NK-92 treated with Interleukin-12 subunit alpha and Interleukin-12 subunit beta, amount 100 ng/mL, for 24 hours (cell line): Measurements from ENCODE around the gene PXT1.
"Not testable (repeated sequence)": the region's sequence is repeated elsewhere in the genome, so short reads cannot be mapped to it uniquely, and the experiment has no call there.

Experiments
- DNase-seq: peaks from one replicate; lab custom pipeline; 2025; lab: John Stamatoyannopoulos, UW

The PXT1 gene, protein sequence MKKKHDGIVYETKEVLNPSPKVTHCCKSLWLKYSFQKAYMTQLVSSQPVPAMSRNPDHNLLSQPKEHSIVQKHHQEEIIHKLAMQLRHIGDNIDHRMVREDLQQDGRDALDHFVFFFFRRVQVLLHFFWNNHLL

DNA sequence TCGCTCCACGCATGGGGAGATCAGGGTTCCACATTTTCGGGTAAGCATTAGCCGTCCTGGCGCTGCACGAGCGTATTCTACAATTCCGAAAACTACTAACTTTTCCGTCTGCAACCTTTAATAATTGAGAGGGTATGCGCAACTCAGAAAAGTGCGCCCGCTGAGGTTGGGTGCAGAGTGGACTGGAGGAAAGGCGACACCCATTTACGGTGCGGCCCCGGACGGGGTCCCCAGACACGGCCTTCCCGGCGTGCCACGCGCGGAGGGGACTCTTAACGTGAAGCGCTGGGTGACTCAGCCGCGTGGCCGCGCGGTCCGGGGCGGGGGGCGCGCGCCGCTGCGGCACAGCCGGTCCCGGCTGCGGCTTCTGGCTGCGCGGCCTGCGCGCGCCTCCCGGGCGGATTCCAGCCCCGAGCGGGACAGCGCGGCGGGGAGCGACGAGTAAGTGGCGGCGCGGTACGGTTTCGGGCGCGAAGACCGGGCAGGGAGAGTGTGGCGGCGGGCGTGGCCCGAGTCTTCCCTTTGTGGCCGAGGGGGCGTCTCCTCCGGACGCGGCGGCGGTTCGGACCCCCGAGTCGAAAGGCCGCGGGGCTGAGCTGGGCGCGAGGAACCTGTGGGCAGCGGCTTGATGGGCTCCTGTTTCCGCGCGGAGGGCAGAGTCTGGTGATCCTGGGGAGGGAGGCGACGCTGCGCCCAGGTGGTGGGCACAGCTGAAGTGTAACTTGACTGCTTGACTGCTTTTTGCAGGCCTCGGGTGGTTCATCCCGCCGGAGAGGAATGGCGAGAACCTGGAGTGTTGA is at the start of gene PXT1, which contains the start of gene KCTD20:
Gene PXT1 (minus strand): TSS at position 184 of the 800 bp plus-strand sequence. CDS start 16,772 bp downstream, outside the sequence.
Gene KCTD20 (plus strand): TSS at position 330 of the 800 bp plus-strand sequence. CDS start 27,098 bp downstream, outside the sequence.
- peak; percentile 89 for DNase-seq

DNA sequence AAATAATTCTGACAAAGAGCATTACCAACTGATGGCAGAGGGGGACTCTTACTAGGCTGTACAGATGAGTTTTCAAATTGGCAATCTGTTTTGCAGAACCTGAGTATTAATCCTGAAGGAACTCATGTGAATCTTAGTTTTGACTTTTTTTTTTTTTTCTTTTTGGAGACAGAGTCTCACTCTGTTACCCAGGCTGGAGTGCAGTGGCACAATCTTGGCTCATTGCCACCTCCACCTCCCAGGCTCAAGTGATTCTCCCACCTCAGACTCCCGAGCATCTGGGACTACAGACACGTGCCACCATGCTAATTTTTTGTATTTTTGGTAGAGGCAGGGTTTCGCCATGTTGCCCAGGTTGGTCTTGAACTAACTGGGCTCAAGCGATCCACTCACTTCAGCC is 49.4 kb upstream of the PXT1 start:
- no peak for DNase-seq

DNA sequence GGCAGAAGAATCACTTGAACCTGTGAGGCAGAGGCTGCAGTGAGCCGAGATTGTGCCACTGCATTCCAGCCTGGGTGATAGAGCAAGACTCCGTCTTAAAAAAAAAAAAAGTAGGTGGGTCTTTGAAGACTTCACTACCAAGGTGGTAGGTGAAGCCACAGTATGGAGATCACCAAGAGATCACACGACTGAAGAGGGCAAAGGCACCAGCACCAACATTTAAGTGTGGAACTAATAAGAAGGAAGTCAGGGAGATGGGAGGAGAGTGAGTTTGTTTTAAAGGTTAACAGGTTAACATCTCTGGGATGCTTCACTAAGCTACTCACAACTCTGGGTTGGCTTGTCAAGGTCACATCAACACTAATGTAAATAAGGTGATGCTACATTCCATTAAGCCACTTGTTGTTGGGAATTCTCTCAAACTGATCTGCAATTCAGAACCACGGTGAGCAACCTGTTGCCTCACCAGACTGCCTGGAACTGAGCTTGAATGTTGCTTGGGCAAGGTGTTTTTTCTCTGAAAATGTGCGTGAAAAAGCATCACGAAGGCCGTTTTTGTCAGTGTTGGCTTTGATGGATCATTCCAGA is 48.8 kb upstream of the PXT1 start:
- no peak for DNase-seq

DNA sequence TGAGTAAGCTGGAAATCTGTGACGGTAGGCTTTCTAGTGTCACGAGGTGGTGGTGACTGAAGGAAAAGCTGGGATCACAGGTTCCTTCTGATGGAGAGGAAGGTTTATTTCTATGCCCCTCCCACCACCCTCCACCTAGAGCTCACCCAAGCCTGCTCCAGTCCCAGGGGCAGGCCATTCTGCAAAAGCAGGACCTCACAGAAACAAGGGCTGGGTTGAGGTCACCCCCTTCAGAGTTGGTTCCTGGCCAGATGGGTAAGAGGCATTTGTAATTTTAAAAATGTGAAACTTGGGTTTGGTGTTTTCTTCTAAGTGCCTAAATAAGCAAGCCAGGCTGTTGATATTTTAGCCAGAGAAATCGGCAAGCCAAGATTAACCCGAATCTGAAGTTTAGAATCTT is 46.8 kb upstream of the PXT1 start:
- DNase-seq = no peak

DNA sequence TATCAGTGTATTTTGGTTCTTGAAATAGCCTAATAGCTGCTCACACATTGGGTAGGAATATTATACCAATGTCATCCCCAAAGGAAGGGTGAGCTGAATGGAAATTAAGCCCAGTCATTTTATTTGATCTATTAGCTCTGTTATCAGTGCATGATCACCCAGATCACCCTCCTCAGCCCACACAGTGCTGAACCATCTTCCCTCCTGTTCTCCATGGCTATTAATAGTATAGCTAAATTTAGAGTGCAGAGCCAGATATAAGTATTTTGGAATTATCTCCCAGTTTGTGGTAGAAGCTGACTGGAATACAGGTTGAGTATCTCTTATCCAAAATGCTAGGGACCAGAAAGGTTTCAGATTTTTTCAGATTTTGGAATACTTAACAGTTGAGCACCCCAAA is 45.6 kb upstream of the PXT1 start:
- DNase-seq = no peak

DNA sequence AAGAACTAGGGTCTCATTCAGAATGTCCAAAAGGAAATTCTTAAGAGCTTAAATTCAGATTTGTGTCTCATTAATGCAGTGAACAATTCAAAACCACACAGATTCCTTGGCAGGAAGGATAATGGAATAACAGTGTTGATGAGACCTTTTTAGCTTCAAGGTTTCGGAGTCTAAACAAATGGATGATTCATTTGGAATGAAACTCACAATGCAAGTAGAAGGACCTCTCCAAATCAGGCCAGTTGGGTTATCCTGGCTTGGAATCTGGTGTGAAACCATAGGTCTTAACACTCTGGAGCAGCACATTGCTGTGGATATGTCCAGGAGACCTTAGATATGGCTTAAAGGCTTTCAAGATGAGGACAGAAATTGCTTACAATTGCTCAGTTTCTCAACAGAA is 45.0 kb upstream of the PXT1 start:
- DNase-seq = no peak

DNA sequence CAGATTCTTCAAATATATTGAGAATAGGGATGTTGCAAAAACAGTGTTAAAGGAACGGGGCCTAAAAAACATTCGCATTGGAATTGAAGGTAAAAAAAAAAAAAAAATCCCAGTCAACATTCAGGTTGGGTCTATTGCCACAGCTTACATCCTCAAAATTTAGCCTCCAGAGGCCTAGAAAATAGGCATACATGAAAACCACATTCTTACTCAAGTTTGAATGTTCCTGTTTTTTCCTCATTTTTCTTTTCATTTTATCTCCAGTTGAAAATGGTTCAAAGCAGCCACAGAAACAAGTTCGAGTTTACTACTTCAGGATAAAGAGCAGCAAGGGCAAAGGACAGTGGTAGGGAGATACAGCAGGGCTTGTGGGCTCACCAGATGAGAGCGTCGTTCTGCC is 42.1 kb upstream of the PXT1 start:
- no peak for DNase-seq

DNA sequence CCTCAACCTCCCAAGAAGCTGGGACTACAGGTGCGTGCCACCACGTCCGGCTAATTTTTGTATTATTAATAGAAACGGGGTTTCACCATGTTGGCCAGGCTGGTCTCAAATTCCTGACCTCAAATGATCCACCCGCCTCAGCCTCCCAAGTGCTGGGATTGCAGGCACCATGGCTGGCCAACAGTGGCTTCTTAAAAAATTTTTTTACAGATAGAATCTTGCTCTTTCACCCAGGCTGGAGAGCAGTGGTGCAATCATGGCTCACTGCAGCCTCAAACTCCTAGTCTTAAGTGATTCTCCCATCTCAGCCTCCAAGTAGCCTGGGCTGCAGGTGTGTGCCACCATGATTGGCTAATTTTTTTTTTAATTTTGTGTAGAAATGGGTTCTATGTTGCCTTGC is 40.7 kb upstream of the PXT1 start:
- DNase-seq = not testable (repeated sequence)

DNA sequence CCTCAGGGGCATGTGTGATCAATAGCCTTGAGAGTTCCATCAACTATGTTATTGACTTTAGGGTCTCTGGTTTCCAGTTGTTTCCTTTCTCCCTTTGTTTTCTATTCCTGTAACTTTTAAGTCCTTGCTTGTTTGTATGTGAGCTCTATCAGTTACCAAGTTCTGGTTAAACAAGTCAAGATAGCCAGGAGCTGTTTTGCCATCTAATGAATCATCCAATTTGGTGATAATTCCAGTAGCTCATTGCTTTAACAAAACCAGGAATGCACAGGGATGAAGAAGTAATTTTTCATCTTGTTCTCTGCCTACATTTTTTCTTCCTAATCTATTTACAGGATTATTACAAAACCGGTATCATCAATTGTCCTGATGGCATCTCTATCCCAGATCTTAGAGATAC is 36.6 kb upstream of the PXT1 start:
- no peak for DNase-seq

DNA sequence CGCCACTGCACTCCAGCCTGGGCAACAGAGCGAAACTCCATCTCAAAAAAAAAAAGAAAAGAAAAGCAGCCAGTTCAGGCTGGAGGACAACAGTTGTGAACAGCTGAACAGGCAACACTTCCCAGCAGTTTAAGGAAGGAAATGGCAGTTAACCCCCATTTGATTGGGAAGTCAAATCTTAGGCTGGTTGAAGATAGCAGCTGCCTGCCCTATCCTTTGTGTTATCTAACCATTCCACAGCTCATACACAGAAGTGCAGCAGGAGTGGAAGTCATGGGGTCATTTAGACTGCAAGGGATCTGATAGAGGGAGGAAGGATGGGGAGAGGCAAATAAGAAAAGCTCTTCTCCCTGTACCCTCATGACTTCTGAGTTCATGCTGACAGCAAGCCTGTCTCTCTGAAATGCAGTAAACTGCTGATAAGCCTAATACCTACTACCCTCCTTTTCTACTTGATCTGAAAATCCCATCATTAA is 35.4 kb upstream of the PXT1 start:
- no peak for DNase-seq

DNA sequence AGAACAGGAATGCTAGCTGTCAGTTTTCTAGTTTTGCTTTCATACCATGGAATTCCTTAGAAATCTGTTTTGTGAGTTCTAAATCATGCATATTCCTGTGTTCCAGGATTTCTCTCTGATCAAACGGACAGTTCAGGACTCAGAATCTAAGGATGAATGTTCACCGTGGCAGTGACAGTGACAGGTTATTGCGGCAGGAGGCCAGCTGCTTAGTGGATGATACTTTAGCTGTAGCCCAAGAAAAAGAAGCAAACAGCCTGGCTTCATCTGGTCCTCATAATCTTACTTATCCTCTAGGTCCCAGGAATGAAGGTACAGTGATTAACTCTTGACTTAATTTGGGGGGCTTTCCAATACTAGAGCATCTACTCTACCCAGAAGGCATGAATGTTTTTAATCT is 27.3 kb upstream of the PXT1 start:
- DNase-seq = no peak

DNA sequence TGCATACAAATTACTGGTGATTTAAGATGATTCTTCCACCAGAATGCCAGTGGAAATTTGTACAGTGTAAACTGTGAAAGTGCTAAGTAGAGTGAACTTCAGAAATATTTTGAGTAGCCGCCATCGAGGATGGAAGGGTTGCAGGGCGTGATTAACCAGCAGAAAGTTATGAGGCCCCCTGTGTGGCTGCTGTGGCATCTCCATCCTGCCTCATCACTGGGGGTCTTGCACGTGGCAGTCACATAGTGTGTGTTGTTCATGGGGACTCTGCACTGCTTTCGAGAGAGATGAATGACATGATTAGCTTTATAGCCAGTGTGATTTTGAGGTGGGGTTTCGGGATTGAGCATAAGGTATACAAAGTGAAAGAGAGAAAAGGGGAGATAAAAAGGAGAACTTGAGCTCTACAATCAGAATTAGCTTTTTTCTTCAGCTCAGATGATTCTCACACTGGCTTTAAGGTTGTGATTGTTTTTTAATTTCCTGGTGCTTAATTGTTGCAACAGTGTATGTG is 26.6 kb upstream of the PXT1 start:
- no peak for DNase-seq

DNA sequence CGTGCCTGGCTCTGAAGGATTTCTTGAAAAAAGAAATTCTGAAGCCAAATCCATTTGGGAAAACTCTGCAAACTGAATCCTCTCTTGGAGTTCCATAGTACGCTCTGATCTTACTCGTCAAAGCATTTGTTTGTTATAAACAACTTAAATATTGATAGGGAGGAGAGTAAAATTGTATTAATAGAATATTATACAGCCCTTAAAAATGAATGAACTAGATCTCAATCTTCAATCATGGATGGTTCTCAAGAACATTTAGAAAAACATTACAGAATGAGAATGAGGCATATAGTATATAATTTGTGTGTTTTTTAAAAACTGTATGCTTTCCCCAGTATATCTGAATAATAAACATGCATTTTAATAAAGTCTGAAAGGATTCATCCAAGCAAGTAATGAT is 25.0 kb upstream of the PXT1 start:
- no peak for DNase-seq

DNA sequence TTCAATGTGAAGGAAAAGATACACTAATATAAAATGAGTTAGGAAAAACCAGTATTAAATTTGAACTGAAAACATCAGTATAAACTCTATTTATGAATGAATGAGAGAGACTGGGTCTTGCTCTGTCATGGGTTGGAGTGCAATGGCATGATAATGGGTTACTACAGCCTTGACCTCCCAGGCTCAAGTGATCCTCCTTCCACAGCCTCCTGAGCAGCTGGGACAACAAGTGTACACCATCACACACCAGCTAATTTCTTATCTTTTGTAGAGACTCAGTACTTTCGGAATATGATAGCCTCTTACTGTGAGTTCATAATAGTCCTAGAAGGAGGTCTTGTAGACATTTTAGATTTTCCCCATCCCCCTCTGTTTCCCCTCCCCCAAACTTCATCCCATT is 21.6 kb upstream of the PXT1 start:
- no peak for DNase-seq

DNA sequence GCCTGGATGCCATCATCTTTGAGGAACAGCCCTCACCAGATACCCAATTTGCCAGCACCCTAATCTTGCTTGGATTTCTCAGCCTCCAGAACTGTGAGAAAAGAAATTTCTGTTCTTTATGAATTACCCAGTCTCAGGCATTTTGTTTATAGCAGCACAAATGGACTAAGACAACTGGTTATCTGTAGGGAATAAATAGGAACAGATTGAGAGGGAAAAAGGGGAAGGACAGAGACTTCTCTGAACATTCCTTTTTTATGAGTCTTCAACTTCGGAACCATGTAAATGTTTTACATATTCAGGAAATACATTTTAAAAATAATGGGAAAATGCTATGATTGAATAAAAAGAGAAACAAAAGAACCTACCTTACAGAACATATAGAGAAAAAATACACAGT is 21.0 kb upstream of the PXT1 start:
- no peak for DNase-seq

DNA sequence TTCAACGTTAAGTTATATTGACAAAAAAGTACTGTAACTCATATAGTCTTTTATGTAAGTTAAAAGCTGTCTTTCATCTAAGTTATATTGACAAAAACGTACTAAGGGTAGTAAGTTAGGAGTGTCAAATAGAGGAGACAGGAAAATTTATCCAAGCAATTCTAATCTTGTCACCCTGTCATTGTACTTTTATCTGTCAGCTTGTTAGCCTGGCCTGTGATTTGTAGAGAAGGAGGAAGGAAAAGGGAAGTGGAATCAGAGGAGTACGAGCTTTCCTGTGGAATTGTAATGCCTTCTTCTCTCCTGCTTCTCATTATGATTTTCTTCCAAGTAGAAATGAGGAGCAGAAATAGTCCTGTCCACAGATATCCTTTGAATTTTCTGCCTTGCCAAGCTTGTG is 19.0 kb upstream of the PXT1 start:
- no peak for DNase-seq

DNA sequence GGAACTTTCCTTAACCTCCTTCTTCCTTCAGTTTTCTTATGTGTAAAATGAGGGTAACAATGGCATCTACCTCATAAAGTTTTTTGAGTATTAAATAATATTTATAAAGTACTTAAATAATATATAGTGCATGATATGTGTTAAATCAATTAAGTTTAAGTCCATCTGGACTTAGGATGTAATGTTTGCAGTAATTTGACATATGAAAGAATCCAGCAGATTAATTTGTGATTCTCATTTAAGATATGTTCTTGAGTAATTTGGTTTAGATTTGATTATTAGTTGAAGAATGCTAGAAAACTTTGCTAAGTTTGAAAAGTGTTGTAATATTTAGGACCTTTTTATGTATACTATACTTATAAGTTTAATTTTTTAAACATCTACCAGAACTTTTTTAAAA is 18.3 kb upstream of the PXT1 start:
- DNase-seq = no peak

DNA sequence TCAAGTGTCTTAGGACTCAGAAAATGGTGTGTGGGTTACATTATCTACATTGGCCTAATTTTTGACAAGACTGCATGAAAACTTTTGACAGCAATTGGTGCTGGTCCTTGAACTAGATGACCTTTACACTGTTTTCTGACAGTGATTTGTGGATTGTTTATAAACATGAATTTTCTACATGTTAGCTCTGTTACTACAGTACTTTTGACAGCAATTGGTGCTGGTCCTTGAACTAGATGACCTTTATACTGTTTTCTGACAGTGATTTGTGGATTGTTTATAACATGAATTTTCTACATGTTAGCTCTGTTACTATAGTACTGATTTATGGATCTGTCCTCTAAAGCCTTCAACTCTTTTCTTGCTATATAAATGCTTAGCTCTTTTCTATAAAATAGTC is 16.8 kb upstream of the PXT1 start:
- DNase-seq = no peak

DNA sequence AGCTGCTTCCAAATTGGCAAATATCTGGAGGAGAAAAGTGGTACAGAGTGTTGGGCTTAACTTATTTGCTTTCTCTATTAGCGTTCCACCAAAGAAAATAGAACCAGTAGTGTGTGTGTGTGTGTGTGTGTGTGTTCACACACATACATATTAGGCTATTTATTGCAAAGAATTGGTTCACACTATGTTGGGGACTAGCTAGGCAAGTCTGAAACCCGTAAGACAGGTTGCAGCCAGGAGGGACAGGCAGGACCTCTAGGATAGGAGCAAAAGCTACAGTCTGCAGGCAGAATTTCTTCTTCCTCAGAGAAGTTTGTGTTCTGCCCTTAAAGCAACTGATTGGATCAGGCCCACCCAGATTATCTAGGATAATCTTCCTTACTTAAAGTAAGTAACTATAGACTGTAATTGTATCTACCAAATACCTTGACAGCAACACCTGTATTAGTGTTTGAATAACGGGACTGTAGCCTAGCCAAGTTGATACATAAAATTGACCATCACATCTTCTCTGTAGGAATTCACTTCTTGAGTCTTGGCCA is 12.9 kb upstream of the PXT1 start:
- DNase-seq = no peak

DNA sequence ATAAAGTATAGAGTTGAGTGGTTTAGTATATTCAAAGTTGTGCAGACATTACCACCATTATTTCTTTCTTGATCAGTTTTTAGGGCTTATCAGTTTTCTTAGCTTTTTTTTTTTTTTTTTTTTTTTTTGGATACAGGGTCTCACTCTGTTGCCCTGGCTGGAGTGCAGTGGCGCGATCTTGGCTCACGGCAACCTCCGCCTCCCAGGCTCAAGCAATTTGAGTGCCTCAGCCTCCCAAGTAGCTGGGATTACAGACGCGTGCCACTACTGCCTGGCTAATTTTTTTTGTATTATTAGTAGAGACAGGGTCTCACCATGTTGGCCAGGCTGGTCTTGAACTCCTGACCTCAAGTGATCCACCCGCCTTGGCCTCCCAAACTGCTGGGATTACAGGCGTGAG is 10.2 kb upstream of the PXT1 start:
- not testable (repeated sequence) for DNase-seq

DNA sequence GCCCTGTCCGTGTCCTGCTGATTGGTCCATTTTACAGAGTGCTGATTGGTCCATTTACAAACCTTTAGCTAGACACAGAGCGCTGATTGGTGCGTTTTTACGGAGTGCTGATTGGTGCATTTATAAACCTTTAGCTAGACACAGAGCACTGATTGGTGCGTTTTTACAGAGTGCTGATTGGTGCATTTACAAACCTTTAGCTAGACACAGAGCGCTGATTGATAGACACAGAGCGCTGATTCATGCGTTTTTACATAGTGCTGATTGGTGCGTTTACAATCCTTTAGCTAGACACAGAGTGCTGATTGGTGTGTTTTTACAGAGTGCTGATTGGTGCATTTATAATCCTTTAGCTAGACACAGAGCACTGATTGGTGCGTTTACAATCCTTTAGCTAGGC is 6.5 kb upstream of the PXT1 start:
- DNase-seq = not testable (repeated sequence)

DNA sequence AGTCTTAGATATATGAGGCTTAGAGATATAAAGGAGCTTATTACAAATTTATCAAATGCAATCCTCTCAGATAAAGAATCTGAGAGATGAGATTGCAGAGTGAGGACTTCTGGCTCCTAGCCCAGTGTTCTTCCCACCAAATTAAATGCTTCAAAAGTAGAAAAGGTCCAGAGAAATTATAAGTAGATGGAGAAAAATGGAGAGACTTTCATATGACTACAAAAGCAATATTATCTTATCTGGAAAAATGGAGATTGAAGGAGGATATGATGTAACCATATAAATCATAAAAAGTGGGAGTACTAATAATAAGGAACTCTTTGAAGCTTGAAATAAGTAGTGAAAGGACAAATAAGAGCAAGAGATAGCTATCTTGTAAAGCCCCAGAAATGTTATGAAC is 3.0 kb upstream of the PXT1 start:
- no peak for DNase-seq

DNA sequence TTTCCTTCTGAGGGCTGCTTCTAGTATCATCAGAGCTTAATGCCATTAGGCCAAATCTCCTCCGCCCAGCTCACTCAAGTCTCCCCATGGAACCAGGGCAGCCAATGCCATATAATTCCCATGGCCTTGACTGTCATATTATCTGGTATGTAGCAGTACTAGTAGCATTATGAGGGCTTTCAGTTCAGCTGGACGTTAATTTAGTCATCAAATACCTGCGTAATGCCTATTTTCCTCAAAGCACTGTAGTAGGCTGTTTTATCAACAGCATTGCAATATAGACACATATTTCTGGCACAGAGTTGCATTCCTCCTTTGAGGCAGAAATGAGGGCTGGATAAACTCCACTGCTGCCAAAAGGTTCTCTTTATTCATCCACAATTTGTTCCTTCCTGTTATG is 1.8 kb upstream of the PXT1 start:
- no peak for DNase-seq
